Measurements from ENCODE around the gene FOXP1.

DNA sequence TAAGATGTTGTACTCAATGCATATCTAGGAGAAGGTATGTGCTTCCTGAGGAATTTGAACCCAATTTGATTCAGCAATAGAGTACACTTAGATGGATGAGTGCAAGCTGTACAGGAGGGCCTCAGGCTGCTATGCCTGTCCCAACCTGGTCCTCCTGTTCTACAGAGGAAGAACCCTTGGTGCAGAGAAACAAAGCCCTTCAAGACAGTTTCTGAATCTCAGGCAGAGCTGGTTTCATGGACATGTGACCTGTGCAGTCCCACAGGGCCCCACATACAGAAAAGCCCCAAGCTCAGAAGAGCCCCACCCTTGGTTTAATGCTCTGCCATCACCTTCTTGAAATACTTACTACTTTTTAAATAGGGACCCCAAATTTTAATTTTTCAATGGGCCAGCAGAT, 15.3 kb downstream of the FOXP1 start:
- TF ChIP-seq, protein P1, sequence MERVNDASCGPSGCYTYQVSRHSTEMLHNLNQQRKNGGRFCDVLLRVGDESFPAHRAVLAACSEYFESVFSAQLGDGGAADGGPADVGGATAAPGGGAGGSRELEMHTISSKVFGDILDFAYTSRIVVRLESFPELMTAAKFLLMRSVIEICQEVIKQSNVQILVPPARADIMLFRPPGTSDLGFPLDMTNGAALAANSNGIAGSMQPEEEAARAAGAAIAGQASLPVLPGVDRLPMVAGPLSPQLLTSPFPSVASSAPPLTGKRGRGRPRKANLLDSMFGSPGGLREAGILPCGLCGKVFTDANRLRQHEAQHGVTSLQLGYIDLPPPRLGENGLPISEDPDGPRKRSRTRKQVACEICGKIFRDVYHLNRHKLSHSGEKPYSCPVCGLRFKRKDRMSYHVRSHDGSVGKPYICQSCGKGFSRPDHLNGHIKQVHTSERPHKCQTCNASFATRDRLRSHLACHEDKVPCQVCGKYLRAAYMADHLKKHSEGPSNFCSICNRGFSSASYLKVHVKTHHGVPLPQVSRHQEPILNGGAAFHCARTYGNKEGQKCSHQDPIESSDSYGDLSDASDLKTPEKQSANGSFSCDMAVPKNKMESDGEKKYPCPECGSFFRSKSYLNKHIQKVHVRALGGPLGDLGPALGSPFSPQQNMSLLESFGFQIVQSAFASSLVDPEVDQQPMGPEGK (CRISPR knock-in tag; IDR thresholded peaks at IDR 0.05; ENCODE audit: borderline replicate concordance) = no peak
- TF ChIP-seq OSR1 (CRISPR knock-in tag; IDR thresholded peaks at IDR 0.05) (no peak), CSRNP3 (CRISPR knock-in tag; IDR thresholded peaks at IDR 0.05) (no peak), CSDC2 (CRISPR knock-in tag; IDR thresholded peaks at IDR 0.05) (no peak), BACH2 (CRISPR knock-in tag; IDR thresholded peaks at IDR 0.05; ENCODE audit: borderline replicate concordance) (no peak), TCF4 (CRISPR knock-in tag; IDR thresholded peaks at IDR 0.05; ENCODE audit: borderline replicate concordance) (no peak), TSHZ2 (CRISPR knock-in tag; IDR thresholded peaks at IDR 0.05) (no peak), ISL1 (CRISPR knock-in tag; IDR thresholded peaks at IDR 0.05) (no peak), ESRRG (CRISPR knock-in tag; IDR thresholded peaks at IDR 0.05) (no peak), ZNF565 (CRISPR knock-in tag; conservative IDR thresholded peaks at IDR 0.05; ENCODE audit: low read depth) (no peak), ZFP30 (CRISPR knock-in tag; IDR thresholded peaks at IDR 0.05) (no peak)
- TF ChIP-seq, protein P2, sequence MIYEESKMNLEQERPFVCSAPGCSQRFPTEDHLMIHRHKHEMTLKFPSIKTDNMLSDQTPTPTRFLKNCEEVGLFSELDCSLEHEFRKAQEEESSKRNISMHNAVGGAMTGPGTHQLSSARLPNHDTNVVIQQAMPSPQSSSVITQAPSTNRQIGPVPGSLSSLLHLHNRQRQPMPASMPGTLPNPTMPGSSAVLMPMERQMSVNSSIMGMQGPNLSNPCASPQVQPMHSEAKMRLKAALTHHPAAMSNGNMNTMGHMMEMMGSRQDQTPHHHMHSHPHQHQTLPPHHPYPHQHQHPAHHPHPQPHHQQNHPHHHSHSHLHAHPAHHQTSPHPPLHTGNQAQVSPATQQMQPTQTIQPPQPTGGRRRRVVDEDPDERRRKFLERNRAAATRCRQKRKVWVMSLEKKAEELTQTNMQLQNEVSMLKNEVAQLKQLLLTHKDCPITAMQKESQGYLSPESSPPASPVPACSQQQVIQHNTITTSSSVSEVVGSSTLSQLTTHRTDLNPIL (CRISPR knock-in tag; IDR thresholded peaks at IDR 0.05; ENCODE audit: low read depth) = no peak
- TF ChIP-seq, protein P3, sequence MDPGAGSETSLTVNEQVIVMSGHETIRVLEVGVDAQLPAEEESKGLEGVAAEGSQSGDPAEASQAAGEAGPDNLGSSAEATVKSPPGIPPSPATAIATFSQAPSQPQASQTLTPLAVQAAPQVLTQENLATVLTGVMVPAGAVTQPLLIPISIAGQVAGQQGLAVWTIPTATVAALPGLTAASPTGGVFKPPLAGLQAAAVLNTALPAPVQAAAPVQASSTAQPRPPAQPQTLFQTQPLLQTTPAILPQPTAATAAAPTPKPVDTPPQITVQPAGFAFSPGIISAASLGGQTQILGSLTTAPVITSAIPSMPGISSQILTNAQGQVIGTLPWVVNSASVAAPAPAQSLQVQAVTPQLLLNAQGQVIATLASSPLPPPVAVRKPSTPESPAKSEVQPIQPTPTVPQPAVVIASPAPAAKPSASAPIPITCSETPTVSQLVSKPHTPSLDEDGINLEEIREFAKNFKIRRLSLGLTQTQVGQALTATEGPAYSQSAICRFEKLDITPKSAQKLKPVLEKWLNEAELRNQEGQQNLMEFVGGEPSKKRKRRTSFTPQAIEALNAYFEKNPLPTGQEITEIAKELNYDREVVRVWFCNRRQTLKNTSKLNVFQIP (CRISPR knock-in tag; IDR thresholded peaks at IDR 0.05; ENCODE audit: borderline replicate concordance, low read depth) = no peak

All from SK-N-SH treated with all-trans-retinoic acid at 6 μM for 48 hours (cell line).